WERI-Rb-1 (cell line): ENCODE results near the gene USP13.

Experiments
- DNase-seq: peaks from one replicate; pipeline ENCODE4 v3.0.0-alpha.2; 2020
- H3K27ac ChIP-seq: fragments of 250-450 bp; sonication (Bioruptor Pico); 2 replicates; pipeline ENCODE4 v1.5.1; 2020; ENCODE audit warnings: mild to moderate bottlenecking, moderate library complexity
- H3K27me3 ChIP-seq: fragments of 250-450 bp; sonication (Bioruptor Pico); 2 replicates; pipeline ENCODE4 v1.5.1; 2021; ENCODE audit warnings: mild to moderate bottlenecking, low read depth, moderate library complexity; ENCODE audit not compliant: insufficient read depth, severe bottlenecking
- H3K36me3 ChIP-seq: fragments of 250-450 bp; sonication (Bioruptor Pico); 2 replicates; pipeline ENCODE4 v1.5.1; 2020; ENCODE audit warnings: mild to moderate bottlenecking, moderate library complexity
- H3K4me3 ChIP-seq: 2 replicates; pipeline ENCODE4 v1.5.1; 2011; ENCODE audit warnings: low read depth, mild to moderate bottlenecking, control low read depth, low read length
- H3K9me3 ChIP-seq: fragments of 250-450 bp; sonication (Bioruptor Pico); 2 replicates; pipeline ENCODE4 v1.5.1; 2021; ENCODE audit warnings: mild to moderate bottlenecking, moderate library complexity; ENCODE audit not compliant: severe bottlenecking
- TF ChIP-seq, protein P1 (sequence below): IDR thresholded peaks from 2 replicates; pipeline ENCODE4 v1.5.1; 2011; ENCODE audit warnings: low read depth, mild to moderate bottlenecking, control low read depth, inconsistent platforms, low read length

USP13 gene

DNA sequence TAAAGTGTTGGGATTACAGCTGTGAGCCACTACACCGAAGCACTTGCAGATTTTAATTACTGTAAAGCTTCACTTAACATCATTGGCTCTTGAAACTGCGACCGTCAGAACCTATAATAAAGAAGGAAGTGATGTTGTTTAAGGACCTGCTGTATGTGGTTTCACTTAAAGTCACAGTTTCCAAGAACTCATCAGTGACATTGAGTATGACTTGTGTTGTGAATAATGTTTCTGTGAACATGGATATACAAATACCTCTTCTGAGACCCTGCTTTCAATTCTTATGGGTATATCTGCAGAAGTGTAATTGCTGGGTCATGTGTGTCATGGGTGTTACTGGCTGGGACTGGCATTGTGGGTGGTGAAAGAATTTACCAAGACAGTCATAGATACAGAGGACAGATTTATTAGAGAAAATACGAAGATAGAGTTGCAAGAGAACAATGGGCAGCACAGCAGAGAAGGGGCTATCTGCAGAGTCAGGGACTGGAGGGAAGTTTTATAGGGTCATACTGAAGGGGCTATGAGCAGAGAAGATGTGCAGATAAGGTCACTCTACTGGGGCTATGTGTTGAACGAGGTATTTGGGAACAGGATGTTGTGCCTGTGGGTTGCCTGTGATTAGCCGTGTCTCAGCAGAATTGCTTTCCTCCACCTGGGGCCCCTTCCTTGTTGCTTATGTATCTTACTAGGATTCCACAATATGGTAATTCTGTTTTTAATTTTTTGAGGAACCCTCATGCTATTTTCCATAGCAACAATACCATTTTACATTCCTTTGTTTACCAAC lies 43.7 kb upstream of the USP13 start:
- Histone ChIP-seq H3K9me3 (no peaks in the 10 kb centered on the region), H3K27me3 (no peaks in the 10 kb centered on the region), H3K27ac (no peak overlapping the region), H3K4me3 (no peak overlapping the region), H3K36me3 (peaks cover 3% of the 10 kb centered on the region)
- no peak for DNase-seq
- TF ChIP-seq, protein P1, sequence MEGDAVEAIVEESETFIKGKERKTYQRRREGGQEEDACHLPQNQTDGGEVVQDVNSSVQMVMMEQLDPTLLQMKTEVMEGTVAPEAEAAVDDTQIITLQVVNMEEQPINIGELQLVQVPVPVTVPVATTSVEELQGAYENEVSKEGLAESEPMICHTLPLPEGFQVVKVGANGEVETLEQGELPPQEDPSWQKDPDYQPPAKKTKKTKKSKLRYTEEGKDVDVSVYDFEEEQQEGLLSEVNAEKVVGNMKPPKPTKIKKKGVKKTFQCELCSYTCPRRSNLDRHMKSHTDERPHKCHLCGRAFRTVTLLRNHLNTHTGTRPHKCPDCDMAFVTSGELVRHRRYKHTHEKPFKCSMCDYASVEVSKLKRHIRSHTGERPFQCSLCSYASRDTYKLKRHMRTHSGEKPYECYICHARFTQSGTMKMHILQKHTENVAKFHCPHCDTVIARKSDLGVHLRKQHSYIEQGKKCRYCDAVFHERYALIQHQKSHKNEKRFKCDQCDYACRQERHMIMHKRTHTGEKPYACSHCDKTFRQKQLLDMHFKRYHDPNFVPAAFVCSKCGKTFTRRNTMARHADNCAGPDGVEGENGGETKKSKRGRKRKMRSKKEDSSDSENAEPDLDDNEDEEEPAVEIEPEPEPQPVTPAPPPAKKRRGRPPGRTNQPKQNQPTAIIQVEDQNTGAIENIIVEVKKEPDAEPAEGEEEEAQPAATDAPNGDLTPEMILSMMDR = no peak

DNA sequence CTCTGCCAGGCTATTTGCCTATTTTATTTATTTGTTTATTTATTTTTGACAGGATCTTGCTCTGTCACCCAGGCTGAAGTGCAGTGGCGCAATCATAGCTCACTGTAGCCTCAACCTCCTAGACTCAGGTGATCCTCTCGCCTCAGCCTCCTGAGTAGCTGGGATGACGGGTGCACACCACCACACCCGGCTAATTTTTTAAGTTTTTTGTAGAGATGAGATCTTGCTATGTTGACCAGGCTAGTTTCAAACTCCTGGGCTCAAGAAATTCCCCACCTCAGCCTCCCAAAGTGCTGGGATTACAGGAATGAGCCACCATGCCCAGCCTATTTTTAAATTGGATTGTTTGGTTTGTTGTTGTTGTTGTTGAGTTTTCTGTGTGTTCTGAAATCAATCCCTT lies 42.8 kb upstream of the USP13 start:
- no peak overlapping the region for H3K4me3 ChIP-seq
- TF ChIP-seq, protein P1 = no peak
- H3K27me3 ChIP-seq = no peaks in the 10 kb centered on the region
- no peak for DNase-seq
- H3K27ac ChIP-seq = no peak overlapping the region
- H3K36me3 ChIP-seq = no peaks in the 10 kb centered on the region; the same call in 1 of the 2 replicates
- H3K9me3 ChIP-seq = no peaks in the 10 kb centered on the region

DNA sequence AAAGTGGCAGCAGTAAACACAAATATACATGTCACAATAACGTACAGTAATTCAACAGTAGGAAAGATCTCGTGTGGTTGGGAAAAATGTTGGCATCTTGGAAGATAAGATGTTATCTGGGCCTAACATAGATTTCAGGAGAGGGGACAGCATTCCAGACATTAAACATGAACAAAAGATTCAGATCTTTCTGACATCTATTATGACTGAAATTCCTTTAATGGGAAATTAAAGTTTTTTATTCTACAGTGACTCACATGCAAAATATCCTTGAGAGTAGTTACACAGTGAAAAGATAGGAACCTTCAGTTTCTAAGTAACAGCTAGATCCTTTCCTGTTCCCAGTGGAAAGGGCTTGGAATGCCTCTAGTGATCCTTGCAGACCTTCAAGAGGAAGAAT lies 39.0 kb upstream of the USP13 start:
- TF ChIP-seq, protein P1 = no peak
- DNase-seq = no peak
- H3K27ac ChIP-seq = no peak overlapping the region
- no peak overlapping the region for H3K4me3 ChIP-seq
- H3K9me3 ChIP-seq = no peaks in the 10 kb centered on the region
- H3K36me3 ChIP-seq = peaks cover 3% of the 10 kb centered on the region
- H3K27me3 ChIP-seq = no peaks in the 10 kb centered on the region

DNA sequence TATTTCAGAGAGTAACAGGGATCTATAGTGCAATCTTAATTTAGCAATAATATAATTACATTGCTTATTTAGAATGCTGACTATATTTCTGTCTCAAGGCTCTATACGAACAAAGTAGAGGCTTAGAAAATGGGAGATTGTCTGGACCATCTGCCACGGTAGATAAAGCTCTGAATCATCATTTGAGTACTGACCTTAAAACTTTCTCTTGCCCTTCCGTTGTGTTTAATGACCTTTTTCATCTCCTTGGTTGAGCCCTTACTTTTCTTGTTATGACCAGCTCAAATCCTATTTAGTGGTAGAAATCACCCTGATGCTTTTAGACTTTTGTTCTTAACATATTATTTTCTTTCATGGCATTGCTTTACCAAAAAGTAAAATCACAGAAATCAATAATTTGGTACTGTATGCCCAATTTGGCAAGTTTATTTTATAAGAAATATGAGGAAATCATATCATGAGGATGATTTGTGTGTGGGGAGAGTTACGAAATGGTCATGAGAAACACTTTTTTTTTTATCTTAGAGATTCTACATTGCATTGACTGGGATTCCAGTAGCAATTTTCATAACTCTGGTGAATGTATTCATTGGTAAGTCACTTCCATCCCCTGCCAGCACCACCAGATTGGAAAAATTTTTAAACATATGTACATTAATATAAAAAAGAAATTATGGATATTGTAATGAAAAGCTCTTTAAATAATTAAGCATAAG lies 37.2 kb upstream of the USP13 start:
- TF ChIP-seq, protein P1 = no peak
- peak; percentile 12 for DNase-seq
- Histone ChIP-seq H3K27me3 (no peaks in the 10 kb centered on the region), H3K36me3 (peaks cover 5% of the 10 kb centered on the region), H3K4me3 (no peak overlapping the region), H3K9me3 (no peaks in the 10 kb centered on the region), H3K27ac (no peak overlapping the region)

DNA sequence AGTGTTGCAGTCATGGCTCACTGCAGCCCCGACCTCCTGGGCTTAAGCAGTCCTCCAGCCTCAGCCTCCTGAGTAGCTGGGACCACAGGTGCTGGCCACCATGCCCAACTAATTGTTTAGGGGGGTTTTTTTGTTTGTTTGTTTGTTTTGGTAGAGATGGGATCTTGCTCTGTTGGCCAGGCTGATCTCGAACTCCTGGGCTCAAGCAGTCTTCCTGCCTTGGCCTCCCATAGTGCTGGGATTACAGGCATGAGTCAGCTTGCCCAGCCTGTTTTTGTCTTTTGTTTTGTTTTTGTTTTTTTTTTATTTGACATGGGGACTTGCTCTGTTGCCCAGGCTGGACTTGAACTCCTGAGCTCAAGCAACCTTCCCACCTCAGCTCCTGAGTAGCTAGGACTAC lies 30.8 kb upstream of the USP13 start:
- Histone ChIP-seq H3K4me3 (no peak overlapping the region), H3K36me3 (peaks cover 25% of the 10 kb centered on the region), H3K27me3 (no peaks in the 10 kb centered on the region), H3K27ac (no peak overlapping the region), H3K9me3 (no peaks in the 10 kb centered on the region)
- TF ChIP-seq, protein P1 = no peak
- DNase-seq = no peak
